Fibroblast of lung (primary cell): ENCODE results near the gene SGMS2. TPM values are rescaled to one million over a fixed set of nuclear protein-coding genes. Genes with fewer than 3 reads are reported as not detected.

ENCODE experiments used
- DNase-seq, 2 donors: peaks; one replicate each; pipeline versions ENCODE4 v3.0.0 to v3.0.0-alpha.2; 2010; ENCODE audit warnings: low read depth in 2 of 2
- H2AFZ ChIP-seq: 2 replicates; pipeline ENCODE4 v1.5.1; 2012; ENCODE audit warnings: low read length, control low read depth, inconsistent platforms
- H3K27ac ChIP-seq: 2 replicates; pipeline ENCODE4 v1.5.1; 2011; ENCODE audit warnings: low read length, control low read depth; ENCODE audit not compliant: insufficient read depth
- H3K27me3 ChIP-seq: 2 replicates; pipeline ENCODE4 v1.5.1; 2011; ENCODE audit warnings: mild to moderate bottlenecking, low read length; ENCODE audit not compliant: control insufficient read depth, insufficient read depth
- H3K36me3 ChIP-seq: 2 replicates; pipeline ENCODE4 v1.5.1; 2011; ENCODE audit warnings: low read length; ENCODE audit not compliant: control insufficient read depth, insufficient read depth
- H3K4me1 ChIP-seq: 2 replicates; pipeline ENCODE4 v1.5.1; 2011; ENCODE audit warnings: low read length; ENCODE audit not compliant: control insufficient read depth, insufficient read depth; ENCODE audit errors: extremely low read depth
- H3K4me2 ChIP-seq: 2 replicates; pipeline ENCODE4 v1.5.1; 2011; ENCODE audit warnings: low read length, control low read depth; ENCODE audit not compliant: insufficient read depth; ENCODE audit errors: extremely low read depth
- H3K4me3 ChIP-seq, 4 experiments: fragments of 200-600 bp in 1 of 4; sonication (generic) in 1 of 4; replicated peaks in 1 of 4; 2 replicates each; pipeline ENCODE4 v1.5.1; 2011 to 2016; ENCODE audit warnings: low read length in 4 of 4, low read depth in 3 of 4, mild to moderate bottlenecking in 3 of 4, control low read depth in 2 of 4, inconsistent platforms in 1 of 4, mixed read lengths in 1 of 4; ENCODE audit not compliant: insufficient read depth in 1 of 4; ENCODE audit errors: control extremely low read depth in 1 of 4
- H3K79me2 ChIP-seq: 2 replicates; pipeline ENCODE4 v1.5.1; 2012; ENCODE audit warnings: mild to moderate bottlenecking, low read length, inconsistent platforms; ENCODE audit not compliant: control insufficient read depth, insufficient read depth
- H3K9ac ChIP-seq: 2 replicates; pipeline ENCODE4 v1.5.1; 2011; ENCODE audit warnings: mild to moderate bottlenecking, low read length, control low read depth; ENCODE audit not compliant: insufficient read depth
- H3K9me3 ChIP-seq: 2 replicates; pipeline ENCODE4 v1.5.1; 2012; ENCODE audit warnings: low read depth, low read length; ENCODE audit not compliant: control insufficient read depth, insufficient read depth
- H4K20me1 ChIP-seq: 2 replicates; pipeline ENCODE4 v1.5.1; 2011; ENCODE audit warnings: low read length; ENCODE audit not compliant: control insufficient read depth, insufficient read depth; ENCODE audit errors: extremely low read depth
- EZH2 ChIP-seq: IDR thresholded peaks from 2 replicates; pipeline ENCODE4 v1.5.1; 2012; ENCODE audit warnings: low read length, control low read depth, mild to moderate bottlenecking; ENCODE audit errors: missing control alignments
- polyA plus RNA-seq, 2 donors: library from polyadenylated mRNA; depleted of rRNA in 1 of 2; stranded (reverse) in 1 of 2; unstranded in 1 of 2; fragments of >200 nt; gene quantifications; 2 replicates each; pipeline ENCODE4 v1.2.1, GENCODE V29; 2011 to 2012; ENCODE audit warnings: missing spikeins in 1 of 2
- total RNA-seq: library from RNA; depleted of rRNA; stranded (reverse); fragments of >200 nt; gene quantifications from 2 replicates; pipeline ENCODE4 v1.2.1, GENCODE V29; 2014
- TF ChIP-seq, protein P1 (sequence below), 2 donors: IDR thresholded peaks in 1 of 2; conservative IDR thresholded peaks in 1 of 2; 1 replicate in 1 of 2; 2 replicates in 1 of 2; pipeline ENCODE4 v1.5.1; 2011 to 2012; ENCODE audit warnings: low read length in 2 of 2, control low read depth in 1 of 2, inconsistent platforms in 1 of 2, low read depth in 1 of 2, mild to moderate bottlenecking in 1 of 2

The SGMS2 gene
- total and polyA plus RNA-seq, 2 donors (not counting 1 experiment from before 2014, with no cell fraction given): 63.7 to 82.7 TPM

DNA sequence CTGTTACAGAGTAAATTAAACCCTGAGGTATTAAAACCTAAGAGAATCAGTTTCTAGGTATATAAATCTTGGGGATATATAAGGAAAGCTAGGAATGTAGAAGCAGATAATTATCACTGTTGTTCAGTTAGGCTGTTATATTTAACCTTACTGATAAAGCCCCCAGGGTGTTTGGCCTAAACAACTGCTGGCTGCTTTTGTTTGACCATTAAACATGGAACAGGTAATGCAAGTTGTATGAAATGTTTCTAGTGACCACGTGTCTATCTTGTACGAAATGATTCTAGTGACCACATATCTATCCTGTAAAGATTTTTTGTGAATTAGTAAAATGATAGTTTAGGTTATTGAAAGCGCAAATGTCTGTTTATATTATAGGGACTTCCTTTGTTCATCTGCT is 52.6 kb downstream of the SGMS2 start:
- Histone ChIP-seq H3K36me3 (no peaks in the 10 kb centered on the region), H4K20me1 (no peaks in the 10 kb centered on the region), H3K27me3 (no peaks in the 10 kb centered on the region), H3K79me2 (no peaks in the 10 kb centered on the region), H3K9me3 (no peaks in the 10 kb centered on the region), H3K9ac (no peak overlapping the region), H3K4me2 (no peak overlapping the region), H2AFZ (no peak overlapping the region), H3K4me1 (no peaks in the 10 kb centered on the region), H3K27ac (no peak overlapping the region), H3K4me3 (no peak overlapping the region)
- DNase-seq: no peak
- TF ChIP-seq, protein P1, sequence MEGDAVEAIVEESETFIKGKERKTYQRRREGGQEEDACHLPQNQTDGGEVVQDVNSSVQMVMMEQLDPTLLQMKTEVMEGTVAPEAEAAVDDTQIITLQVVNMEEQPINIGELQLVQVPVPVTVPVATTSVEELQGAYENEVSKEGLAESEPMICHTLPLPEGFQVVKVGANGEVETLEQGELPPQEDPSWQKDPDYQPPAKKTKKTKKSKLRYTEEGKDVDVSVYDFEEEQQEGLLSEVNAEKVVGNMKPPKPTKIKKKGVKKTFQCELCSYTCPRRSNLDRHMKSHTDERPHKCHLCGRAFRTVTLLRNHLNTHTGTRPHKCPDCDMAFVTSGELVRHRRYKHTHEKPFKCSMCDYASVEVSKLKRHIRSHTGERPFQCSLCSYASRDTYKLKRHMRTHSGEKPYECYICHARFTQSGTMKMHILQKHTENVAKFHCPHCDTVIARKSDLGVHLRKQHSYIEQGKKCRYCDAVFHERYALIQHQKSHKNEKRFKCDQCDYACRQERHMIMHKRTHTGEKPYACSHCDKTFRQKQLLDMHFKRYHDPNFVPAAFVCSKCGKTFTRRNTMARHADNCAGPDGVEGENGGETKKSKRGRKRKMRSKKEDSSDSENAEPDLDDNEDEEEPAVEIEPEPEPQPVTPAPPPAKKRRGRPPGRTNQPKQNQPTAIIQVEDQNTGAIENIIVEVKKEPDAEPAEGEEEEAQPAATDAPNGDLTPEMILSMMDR (conservative IDR thresholded peaks at IDR 0.05 in 1 of 2, IDR thresholded peaks at IDR 0.05 in 1 of 2; ENCODE audit: low read depth in 1 of 2, low read length in 2 of 2): no peak
- TF ChIP-seq EZH2: no peak

- Histone ChIP-seq H4K20me1 (no peaks in the 10 kb centered on the region), H2AFZ (no peak overlapping the region), H3K9me3 (no peaks in the 10 kb centered on the region), H3K27me3 (no peaks in the 10 kb centered on the region), H3K9ac (no peak overlapping the region), H3K27ac (no peak overlapping the region), H3K4me1 (no peaks in the 10 kb centered on the region), H3K79me2 (no peaks in the 10 kb centered on the region), H3K4me2 (no peak overlapping the region), H3K36me3 (no peaks in the 10 kb centered on the region), H3K4me3 (no peak overlapping the region)
- no peak for DNase-seq
- TF ChIP-seq, protein P1 (conservative IDR thresholded peaks at IDR 0.05 in 1 of 2, IDR thresholded peaks at IDR 0.05 in 1 of 2; ENCODE audit: low read depth in 1 of 2, low read length in 2 of 2): no peak
- TF ChIP-seq EZH2: no peak
Measured at GRCh38 chr4:107885865-107886264, 61.1 kb downstream of the SGMS2 start.

DNA sequence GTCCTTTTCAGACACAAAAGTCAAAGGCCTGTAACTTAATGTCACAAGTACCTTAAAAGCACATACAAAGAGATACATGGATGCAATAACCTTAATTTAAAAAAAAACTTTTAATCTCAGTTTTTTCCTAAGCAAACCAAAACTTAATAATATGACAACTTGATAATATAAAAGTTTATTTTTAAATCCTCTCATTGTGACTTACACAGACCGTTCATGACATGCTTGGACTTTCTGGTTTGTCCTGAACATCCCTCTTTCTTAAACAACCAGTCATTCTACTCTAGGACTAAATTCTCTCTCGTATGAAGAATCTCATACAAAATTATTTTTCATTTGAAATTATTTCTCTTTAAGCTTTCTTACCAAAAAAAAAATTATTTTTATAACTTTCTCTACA is 63.5 kb downstream of the SGMS2 start:
- TF ChIP-seq, protein P1 (conservative IDR thresholded peaks at IDR 0.05 in 1 of 2, IDR thresholded peaks at IDR 0.05 in 1 of 2; ENCODE audit: low read depth in 1 of 2, low read length in 2 of 2): no peak
- TF ChIP-seq EZH2: no peak
- Histone ChIP-seq H3K36me3 (no peaks in the 10 kb centered on the region), H3K4me3 (no peak overlapping the region), H4K20me1 (no peaks in the 10 kb centered on the region), H3K4me1 (no peaks in the 10 kb centered on the region), H3K4me2 (no peak overlapping the region), H3K9me3 (no peaks in the 10 kb centered on the region), H3K9ac (no peak overlapping the region), H3K79me2 (no peaks in the 10 kb centered on the region), H3K27ac (no peak overlapping the region), H2AFZ (no peak overlapping the region), H3K27me3 (no peaks in the 10 kb centered on the region)
- DNase-seq: no peak
